NCI-H2081 (cell line): ENCODE measurements around the gene RCBTB2.

Experiments used
- DNase-seq, 2 experiments: peaks; one replicate each; lab custom pipeline; 2025; lab: John Stamatoyannopoulos, UW

RCBTB2 gene

DNA sequence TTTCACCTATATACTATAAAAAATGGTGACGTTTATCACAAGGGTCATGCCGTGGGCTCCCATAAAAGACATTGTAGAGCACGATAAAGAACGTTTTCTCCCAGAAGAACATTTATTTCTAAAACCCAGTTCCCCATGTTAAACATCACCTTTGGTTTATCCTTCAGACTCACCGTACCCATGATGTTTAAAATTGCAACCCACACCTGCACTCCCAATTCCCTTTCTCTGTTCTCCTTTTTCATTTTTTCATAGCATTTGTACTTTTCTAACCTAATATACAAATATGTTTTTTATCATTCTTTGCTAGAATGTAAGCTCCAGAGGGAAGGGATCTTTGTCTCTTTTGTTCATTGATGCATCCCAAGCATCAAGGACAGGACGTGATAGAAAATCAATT is 2.0 kb downstream of the RCBTB2 start:
- no peak for DNase-seq

DNA sequence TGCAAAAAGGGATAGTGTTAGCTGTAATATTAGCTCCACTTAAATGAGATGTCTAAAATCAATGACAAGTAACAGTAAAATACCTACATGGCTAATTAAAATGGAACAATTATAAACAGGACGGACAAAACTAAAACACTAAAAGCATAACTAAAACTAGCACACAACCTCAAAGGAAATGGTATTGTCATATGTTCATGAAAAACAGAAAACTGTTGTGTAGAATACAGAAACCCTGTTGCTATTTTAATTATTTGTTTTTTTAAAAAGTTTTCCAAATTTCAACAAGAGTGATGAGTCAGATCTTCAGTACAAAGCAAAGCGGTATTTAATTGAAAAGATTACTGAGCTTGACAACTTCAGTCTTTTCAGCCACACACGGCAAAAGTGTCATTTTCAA is 4.2 kb downstream of the RCBTB2 start:
- no peak for DNase-seq

DNA sequence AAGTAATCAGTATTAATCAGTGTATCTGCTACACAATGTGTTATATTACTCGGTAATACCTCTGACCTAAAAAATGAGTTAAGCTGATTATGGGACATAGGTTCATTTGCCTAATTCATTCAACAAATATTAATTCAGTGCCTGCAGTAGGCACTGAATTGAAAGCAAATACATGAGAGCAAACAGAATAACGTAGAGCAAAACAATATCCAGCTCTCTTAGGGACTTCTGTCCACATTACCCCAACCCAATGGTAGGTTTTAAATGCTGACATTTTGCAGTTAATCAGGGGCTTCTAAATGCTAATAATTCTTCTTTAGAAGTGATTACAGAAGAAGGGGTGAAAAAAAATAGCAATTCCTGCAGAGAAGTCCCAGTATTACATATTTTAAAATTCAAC is 4.9 kb downstream of the RCBTB2 start:
- DNase-seq, result peak in 1 of 2 experiments; percentile 16

GRCh38 chr13:48526286-48526685 is 6.6 kb downstream of the RCBTB2 start:
- DNase-seq, result no peak

- no peak for DNase-seq
Measured at GRCh38 chr13:48518083-48518482, 14.8 kb downstream of the RCBTB2 start.

GRCh38 chr13:48515732-48516131 is 17.1 kb downstream of the RCBTB2 start:
- no peak for DNase-seq

DNA sequence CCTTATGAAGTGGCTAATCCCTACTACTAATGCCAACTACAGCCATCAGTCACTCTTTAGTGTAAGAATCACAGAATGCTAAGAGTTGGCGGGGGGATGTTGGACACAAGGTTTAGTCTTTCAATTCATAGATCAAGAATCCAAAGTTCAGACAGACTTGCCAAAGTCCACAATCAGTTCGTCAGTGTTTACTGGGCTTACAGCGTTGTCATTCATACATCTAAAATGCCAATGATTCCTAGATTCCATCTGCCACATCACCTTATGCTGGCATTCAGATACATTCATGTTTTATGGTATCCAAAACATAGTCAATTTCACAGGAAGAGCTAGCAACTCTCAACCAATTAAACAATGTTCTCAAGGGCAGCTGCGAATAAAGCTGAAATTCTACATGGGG is 18.1 kb downstream of the RCBTB2 start:
- no peak for DNase-seq

DNA sequence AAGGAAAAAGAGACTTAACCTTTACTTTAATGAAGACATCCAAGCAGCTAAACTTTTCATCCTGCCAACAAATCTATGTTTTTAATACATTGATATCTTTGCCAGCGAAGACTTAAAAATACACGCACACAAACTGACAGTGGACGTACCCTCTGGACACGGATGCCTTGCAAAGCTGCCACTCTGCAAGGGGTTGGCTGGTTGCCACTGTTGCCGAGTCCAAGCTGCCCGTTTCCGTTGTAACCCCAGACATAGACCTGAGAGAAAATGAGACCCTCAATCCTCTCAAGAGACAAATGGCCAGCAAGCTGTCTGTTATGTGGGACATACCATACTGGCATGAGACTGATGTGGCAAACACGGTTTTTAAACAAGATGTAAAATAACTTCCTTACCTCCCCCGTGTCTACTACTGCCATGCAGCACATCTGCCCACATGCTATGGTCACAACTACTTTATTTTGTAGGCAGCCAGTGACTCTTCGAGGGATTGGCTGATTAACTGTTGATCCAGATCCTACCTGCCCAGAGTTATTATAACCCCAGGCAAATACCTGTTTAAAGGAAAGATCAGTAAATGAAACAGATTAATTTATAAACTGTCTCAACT is 21.2 kb downstream of the RCBTB2 start:
- DNase-seq, result no peak

DNA sequence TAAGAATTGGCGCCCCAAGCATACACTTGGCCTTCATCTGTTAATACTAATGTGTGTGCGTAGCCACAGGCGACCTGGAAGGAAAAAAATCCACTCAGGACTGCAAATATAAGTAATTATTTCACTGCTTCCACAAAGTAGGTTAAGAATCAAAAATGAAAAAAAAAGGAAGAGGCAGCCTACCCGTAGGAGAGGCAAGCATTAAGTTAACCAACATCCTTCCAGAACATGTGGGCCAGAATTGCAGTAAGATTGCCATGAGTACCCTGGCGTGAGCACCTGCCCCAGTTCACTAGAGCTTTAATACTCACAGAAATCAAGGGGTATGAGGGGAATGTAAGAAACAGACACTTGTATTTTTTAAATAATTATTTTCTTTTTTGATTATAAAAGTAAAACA is 22.2 kb downstream of the RCBTB2 start:
- no peak for DNase-seq

DNA sequence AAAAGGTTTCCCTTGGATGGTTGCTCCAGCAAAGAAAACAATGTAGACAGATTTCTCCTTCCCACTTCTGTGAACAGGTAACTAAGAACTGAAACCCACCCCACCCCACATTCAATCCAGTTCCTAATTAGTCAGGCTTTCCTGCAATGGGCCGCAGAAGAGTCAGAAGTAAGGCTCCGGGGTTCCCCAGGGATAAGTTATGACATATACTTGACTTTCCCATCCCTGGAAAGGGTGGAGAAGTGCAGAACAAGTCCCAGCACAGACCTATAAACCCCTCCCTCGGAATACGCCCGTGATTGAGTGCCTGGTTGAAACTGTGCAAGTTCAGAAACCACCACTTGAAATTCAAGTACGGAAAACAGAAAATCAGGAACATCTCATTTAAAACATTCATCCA is 24.9 kb downstream of the RCBTB2 start:
- no peak for DNase-seq

DNA sequence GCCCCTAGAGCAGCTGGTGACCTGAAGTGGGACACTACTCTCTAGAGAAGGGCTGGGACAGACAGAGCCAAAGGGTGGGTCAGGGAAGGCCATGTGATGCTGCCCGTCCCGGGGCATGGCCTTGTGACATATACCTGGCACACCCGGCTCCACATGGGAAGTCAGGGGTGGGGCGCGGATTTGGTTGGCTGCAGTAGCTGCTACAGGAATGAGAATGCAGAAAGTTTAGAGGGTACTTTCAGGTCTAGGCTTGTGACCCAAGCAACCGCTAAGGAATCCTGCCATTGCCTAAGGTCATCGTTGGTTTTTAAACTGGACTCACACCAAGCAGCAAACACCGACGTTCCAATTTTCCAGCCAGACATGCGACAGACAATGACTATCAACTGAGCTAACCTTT is 25.9 kb downstream of the RCBTB2 start:
- DNase-seq, result no peak

DNA sequence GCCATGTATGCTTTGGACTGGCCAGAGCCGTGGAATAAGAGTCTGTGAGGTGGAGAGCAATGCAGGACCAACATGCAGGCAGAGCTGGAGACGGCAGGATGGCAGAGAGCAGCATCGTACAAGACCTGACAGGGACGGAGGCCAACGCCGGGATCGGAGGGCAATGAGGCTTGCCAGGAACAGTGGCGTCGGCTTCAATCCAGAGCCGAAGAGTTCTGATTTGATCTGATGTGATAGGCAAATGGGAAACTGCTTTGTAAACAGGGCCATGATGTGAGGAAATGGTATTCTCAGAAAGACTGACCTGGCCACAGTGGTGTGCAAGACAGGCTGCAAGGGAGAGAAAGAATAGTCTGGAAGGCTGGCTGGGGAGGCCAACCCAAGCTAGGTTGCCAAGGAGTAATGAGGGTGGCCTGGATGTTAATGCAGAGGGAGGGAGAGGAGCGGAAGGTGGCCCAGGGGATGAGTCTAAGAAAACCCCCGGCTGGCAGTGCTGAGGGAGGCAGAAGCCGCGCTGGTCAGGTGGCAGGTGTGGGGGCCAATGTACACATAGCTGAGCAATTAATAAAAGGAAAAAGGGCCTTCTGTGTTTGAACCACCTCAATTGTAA is 26.7 kb downstream of the RCBTB2 start:
- no peak for DNase-seq

GRCh38 chr13:48505597-48506091 is 27.2 kb downstream of the RCBTB2 start:
- DNase-seq, result no peak

DNA sequence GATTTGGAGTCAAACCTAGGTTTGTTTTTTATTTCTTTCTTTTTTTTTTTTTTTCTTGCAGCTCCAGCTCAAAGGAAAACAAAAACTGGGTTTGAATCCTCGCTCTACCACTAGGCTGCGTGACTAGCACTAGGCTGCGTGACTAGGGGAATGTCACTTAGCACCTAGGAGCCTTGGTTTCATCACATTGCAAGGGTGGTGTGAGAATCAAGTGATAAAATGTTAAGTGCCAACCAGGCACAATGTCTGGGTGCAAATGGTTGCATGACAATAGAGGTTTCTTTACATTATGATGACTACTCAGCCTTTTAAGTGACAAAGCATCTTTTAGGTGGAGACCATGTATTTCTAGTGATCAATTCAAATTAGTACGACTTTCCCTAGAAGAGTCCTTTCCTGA is 27.9 kb downstream of the RCBTB2 start:
- no peak for DNase-seq

GRCh38 chr13:48504606-48505005 is 28.3 kb downstream of the RCBTB2 start:
- DNase-seq, result no peak

DNA sequence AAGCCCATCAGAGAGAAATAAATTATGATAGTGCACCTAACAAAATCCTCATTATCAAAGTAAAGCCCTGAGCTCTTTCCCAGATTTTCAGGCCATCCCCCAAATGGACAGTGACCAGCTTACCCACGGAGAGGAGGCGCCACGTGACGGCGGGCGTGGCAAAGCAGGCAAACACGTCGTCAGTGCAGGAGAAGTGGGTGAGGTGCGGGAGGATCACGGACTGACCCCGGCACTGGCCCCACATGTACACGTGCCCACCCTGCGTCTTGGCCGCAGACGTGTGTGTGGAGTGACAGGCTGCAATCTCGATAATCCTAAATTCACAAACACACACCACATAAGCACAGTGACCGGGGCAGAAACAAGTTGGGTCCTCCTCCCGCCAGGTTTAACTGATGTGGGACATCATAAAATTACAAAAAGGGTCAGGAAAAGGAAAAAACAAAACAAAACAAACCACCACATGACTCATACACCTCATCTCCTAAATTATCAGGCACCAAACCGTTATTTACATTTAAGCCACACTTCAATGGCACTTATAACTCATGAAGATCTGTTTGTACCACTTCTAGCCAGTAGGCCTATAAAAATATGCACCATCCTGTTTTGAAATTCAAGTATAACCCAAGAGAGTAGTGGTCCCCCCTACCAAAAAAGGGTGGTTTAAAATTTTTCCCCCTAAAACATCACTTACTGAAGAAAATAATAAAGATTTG is 30.1 kb downstream of the RCBTB2 start:
- no peak for DNase-seq

DNA sequence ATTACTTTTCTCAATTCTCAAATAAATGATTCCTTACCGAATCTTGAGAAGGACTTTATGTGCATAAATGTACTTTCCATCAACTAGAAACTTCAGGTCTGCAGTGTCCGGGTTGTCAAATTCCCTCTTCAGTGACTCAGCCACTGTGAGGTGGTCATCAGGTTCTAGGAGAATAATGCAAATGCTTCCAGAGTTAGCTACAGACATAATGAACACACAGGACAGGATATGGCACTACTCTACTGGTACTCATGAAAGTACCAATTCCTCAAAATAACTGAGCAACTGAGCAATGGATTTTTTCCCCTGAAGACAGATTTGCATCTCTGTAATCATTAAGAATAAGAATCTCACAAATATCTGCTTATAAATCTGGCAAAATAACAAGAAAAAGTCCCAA is 31.2 kb downstream of the RCBTB2 start:
- no peak for DNase-seq

DNA sequence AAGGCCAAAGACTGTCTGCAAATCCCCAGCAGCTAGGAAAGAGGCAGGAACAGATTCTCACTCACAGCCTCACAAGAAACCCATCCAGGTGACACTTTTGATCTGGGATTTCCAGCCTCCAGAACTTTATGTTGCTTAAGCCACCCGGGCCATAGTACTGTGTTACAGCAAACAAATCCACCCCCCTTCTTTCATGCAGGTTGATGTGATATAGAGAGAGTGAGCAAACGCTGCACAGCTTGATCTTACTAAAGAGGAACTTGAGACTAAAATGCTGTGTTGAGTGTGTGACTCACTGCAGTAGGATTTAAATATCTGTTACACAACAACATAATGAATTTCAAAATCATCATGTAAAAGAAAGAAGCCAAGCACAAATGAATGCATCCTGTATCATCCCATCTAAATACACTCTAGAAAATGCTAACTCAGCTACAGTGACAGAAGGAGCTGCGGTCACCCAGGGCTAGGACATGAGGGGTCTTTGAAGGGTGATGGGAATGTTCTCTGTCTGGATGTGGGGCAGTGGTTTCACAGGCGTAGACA is 32.2 kb downstream of the RCBTB2 start:
- peak in 1 of 2 experiments; percentile 12 for DNase-seq

GRCh38 chr13:48497669-48498068 is 35.2 kb downstream of the RCBTB2 start:
- no peak for DNase-seq

DNA sequence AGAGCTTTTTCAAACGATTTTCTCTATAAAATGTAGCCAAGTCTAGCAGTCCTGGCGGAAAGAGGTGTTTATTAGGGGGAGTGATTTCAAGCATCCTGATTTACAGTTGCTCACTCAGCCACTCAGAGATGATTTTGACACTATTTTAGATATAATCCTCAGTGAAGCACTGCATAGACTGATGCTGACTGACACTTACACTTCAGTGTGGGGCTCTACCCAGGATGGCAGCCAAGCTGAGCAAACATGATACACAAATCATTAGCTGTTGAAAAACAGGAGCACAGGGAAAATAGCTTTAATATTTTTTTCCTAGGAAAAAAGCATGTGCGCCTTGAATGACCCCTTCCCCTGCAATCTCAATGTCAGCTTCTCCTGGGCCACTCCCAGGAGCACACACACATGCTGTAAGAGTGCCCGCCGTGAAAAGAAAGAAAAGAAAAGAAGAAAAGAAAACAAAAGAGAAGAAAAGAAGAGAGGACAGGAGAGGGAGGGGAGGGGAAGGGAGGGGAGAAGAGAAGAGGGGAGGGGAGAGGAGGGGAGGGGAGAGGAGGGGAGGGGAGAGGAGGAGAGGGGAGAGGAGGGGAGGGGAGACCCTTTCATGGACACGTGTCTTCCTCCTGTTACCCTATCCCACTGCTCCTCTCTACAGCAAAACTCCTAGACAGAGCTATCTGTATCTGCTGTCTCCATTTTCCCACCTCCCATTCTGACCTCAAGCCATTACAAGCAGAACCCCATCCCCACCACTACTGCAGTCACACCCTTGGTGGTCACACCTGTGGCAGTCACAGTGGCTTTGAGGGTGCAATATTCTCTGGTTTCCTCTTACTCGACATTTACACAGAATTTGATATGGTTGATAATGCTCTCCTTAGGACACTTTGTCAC is 36.4 kb downstream of the RCBTB2 start:
- DNase-seq, result no peak

DNA sequence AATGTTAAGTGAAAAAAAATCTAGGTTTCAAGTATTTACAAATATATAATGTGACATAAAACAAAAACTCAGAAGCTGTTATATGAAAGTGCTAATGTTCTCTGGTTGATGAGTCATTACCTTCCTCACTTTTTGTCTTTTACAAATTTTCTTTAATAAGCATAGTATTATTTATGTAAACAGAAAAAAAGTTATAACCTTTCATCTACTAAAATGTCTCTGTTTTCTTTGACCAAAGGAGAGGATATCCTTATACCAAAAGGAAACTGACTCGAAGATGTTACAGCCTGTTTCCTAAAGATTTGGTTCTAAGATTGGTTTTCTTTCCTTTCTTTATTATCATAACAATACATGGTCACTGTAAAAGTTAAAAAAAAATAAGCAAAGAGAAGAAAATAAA is 38.0 kb downstream of the RCBTB2 start:
- DNase-seq, result no peak

DNA sequence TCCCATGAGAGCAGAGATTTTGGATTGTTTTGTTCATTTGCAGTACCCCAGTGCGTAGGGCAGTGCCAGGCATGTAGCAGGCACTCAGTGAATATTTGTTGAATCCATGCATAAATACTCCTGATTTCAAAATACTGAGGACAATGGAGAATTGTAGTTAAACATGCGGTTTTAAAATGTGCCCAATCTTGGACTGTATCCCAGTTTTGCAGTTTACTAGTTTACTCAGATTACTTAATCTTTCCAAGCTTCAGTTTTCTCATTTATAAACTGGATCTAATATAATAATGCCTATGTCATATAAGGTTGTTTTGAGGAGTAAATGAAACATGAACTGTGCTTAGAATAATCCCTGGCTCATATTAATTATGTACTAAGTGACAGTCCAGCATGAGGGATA is 39.0 kb downstream of the RCBTB2 start:
- peak in 1 of 2 experiments; percentile 42 for DNase-seq
